Gastroesophageal sphincter (tissue), 3 donors: Measurements from ENCODE around the gene AKAP12.

Experiments used
- EP300 ChIP-seq: sonication (generic); formaldehyde crosslinking; IDR thresholded peaks from one replicate; pipeline ENCODE4 v1.6.1; 2017; ENCODE audit warnings: antibody characterized with exemption, mild to moderate bottlenecking
- POLR2A ChIP-seq, 2 donors: fragments of 450-650 bp; IDR thresholded peaks; one replicate each; pipeline ENCODE4 v1.6.1; 2017; ENCODE audit warnings: antibody characterized with exemption in 2 of 2, mild to moderate bottlenecking in 2 of 2, moderate library complexity in 1 of 2
- POLR2AphosphoS5 ChIP-seq: sonication (generic); formaldehyde crosslinking; IDR thresholded peaks from one replicate; pipeline ENCODE4 v1.6.1; 2017; ENCODE audit warnings: antibody characterized with exemption
- TF ChIP-seq, protein P1 (sequence below), 4 experiments: fragments of 200-600 bp in 2 of 4; fragments of 450-650 bp in 2 of 4; sonication (generic) in 1 of 4; IDR thresholded peaks; one replicate each; pipeline ENCODE4 v1.5.1; 2017 to 2019; ENCODE audit warnings: antibody characterized with exemption in 4 of 4, mild to moderate bottlenecking in 2 of 4, moderate library complexity in 2 of 4

DNA sequence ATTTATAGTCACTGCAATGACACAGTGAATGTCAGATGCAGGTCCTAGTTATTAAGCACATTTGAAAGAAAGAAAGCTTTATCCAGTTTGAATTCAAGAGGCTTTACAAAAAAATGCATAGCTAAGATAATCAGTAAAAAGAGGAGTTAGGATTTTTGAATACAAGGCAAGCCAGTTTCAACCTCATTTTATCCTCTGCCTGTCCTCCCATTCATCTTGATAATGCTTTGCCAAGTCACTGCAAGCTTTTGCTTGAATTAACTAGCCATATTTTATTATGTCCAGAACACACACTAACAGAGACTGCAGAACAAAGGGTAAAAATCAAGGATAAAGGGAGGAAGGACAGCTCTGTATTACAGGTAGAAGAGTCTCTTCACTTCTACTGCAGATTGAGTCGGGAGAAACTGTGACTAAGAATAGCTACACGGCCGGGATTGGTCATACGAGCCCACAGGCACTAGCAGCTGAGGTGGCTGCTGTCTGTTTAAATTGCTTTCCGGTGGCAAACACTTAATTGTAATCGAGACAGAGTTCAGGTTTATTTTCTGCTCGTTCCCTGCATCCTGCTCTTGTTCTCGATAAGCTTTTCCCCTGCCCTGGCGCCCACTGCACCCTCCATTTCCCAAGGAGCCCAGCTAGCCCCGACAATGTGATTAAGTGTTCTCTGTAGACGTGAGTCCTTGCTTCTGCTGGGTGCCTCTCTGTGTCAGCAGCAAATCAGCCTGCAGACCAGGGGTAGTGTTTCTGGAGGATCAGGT lies 30.5 kb upstream of the AKAP12 start:
- TF ChIP-seq, protein P1, sequence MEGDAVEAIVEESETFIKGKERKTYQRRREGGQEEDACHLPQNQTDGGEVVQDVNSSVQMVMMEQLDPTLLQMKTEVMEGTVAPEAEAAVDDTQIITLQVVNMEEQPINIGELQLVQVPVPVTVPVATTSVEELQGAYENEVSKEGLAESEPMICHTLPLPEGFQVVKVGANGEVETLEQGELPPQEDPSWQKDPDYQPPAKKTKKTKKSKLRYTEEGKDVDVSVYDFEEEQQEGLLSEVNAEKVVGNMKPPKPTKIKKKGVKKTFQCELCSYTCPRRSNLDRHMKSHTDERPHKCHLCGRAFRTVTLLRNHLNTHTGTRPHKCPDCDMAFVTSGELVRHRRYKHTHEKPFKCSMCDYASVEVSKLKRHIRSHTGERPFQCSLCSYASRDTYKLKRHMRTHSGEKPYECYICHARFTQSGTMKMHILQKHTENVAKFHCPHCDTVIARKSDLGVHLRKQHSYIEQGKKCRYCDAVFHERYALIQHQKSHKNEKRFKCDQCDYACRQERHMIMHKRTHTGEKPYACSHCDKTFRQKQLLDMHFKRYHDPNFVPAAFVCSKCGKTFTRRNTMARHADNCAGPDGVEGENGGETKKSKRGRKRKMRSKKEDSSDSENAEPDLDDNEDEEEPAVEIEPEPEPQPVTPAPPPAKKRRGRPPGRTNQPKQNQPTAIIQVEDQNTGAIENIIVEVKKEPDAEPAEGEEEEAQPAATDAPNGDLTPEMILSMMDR (IDR thresholded peaks at IDR 0.05), result no peak
- TF ChIP-seq POLR2AphosphoS5 (no peak), POLR2A (IDR thresholded peaks at IDR 0.05) (no peak), EP300 (no peak)
